Mucosa of stomach (tissue), 1 donor: ENCODE results near the gene HS6ST3.

ENCODE experiments used
- H3K27me3 ChIP-seq: one replicate; pipeline ENCODE4 v1.7.0; 2013; ENCODE audit warnings: mild to moderate bottlenecking, low read length; ENCODE audit not compliant: control insufficient read depth, insufficient read depth
- H3K36me3 ChIP-seq: one replicate; pipeline ENCODE4 v1.7.0; 2013; ENCODE audit warnings: low read length; ENCODE audit not compliant: control insufficient read depth, insufficient read depth
- H3K4me1 ChIP-seq: one replicate; pipeline ENCODE4 v1.7.0; 2013; ENCODE audit warnings: mild to moderate bottlenecking, low read length; ENCODE audit not compliant: control insufficient read depth, insufficient read depth
- H3K4me3 ChIP-seq: one replicate; pipeline ENCODE4 v1.7.0; 2013; ENCODE audit warnings: low read length
- H3K9ac ChIP-seq: one replicate; pipeline ENCODE4 v1.7.0; 2013; ENCODE audit warnings: mild to moderate bottlenecking, low read length, moderate library complexity
- H3K9me3 ChIP-seq: one replicate; pipeline ENCODE4 v1.7.0; 2013; ENCODE audit warnings: mild to moderate bottlenecking, low read length, moderate library complexity; ENCODE audit not compliant: control insufficient read depth
- donor health status: Pancreatic carcinoma.

Gene HS6ST3

GRCh38 chr13:96780105-96780504 lies 690.2 kb downstream of the HS6ST3 start:
- Histone ChIP-seq H3K9me3 (no peaks in the 10 kb centered on the region), H3K36me3 (no peaks in the 10 kb centered on the region), H3K27me3 (no peaks in the 10 kb centered on the region), H3K4me3 (no peak overlapping the region), H3K4me1 (no peaks in the 10 kb centered on the region), H3K9ac (no peak overlapping the region)

GRCh38 chr13:96781141-96781540 lies 691.2 kb downstream of the HS6ST3 start:
- Histone ChIP-seq H3K9ac (no peak overlapping the region), H3K4me3 (no peak overlapping the region), H3K36me3 (no peaks in the 10 kb centered on the region), H3K4me1 (no peaks in the 10 kb centered on the region), H3K27me3 (no peaks in the 10 kb centered on the region), H3K9me3 (no peaks in the 10 kb centered on the region)

GRCh38 chr13:96782186-96782585 lies 692.3 kb downstream of the HS6ST3 start:
- Histone ChIP-seq H3K9me3 (no peaks in the 10 kb centered on the region), H3K36me3 (no peaks in the 10 kb centered on the region), H3K4me1 (no peaks in the 10 kb centered on the region), H3K4me3 (no peak overlapping the region), H3K9ac (no peak overlapping the region), H3K27me3 (no peaks in the 10 kb centered on the region)

GRCh38 chr13:96783057-96783456 lies 693.1 kb downstream of the HS6ST3 start:
- Histone ChIP-seq H3K9ac (no peak overlapping the region), H3K9me3 (no peaks in the 10 kb centered on the region), H3K4me3 (no peak overlapping the region), H3K4me1 (no peaks in the 10 kb centered on the region), H3K27me3 (no peaks in the 10 kb centered on the region), H3K36me3 (no peaks in the 10 kb centered on the region)

GRCh38 chr13:96783511-96783910 lies 693.6 kb downstream of the HS6ST3 start:
- no peaks in the 10 kb centered on the region for H3K27me3 ChIP-seq
- H3K36me3 ChIP-seq = no peaks in the 10 kb centered on the region
- H3K4me3 ChIP-seq = no peak overlapping the region

GRCh38 chr13:96785986-96786385 lies 696.1 kb downstream of the HS6ST3 start:
- Histone ChIP-seq H3K4me3 (no peak overlapping the region), H3K36me3 (no peaks in the 10 kb centered on the region), H3K27me3 (no peaks in the 10 kb centered on the region), H3K4me1 (no peaks in the 10 kb centered on the region), H3K9me3 (no peaks in the 10 kb centered on the region), H3K9ac (no peak overlapping the region)

More at GRCh38 chr13:96783511-96783910, 693.6 kb downstream of the HS6ST3 start:
- no peaks in the 10 kb centered on the region for H3K4me1 ChIP-seq
- H3K9ac ChIP-seq = no peak overlapping the region
- H3K9me3 ChIP-seq = no peaks in the 10 kb centered on the region

GRCh38 chr13:96792188-96792587 lies 702.3 kb downstream of the HS6ST3 start:
- no peaks in the 10 kb centered on the region for H3K27me3 ChIP-seq
- H3K36me3 ChIP-seq = no peaks in the 10 kb centered on the region
- no peaks in the 10 kb centered on the region for H3K9me3 ChIP-seq
- H3K9ac ChIP-seq = no peak overlapping the region
- no peak overlapping the region for H3K4me3 ChIP-seq
- H3K4me1 ChIP-seq = no peaks in the 10 kb centered on the region

- Histone ChIP-seq H3K27me3 (no peaks in the 10 kb centered on the region), H3K4me3 (no peak overlapping the region), H3K9me3 (no peaks in the 10 kb centered on the region), H3K4me1 (no peaks in the 10 kb centered on the region), H3K9ac (no peak overlapping the region), H3K36me3 (no peaks in the 10 kb centered on the region)
These were observed 703.0 kb downstream of the HS6ST3 start for GRCh38 chr13:96792736-96793403.

- Histone ChIP-seq H3K4me1 (no peaks in the 10 kb centered on the region), H3K36me3 (no peaks in the 10 kb centered on the region), H3K27me3 (no peaks in the 10 kb centered on the region), H3K9me3 (no peaks in the 10 kb centered on the region), H3K4me3 (no peak overlapping the region), H3K9ac (no peak overlapping the region)
These were observed 703.5 kb downstream of the HS6ST3 start for GRCh38 chr13:96793404-96793755.

- no peak overlapping the region for H3K9ac ChIP-seq
- no peaks in the 10 kb centered on the region for H3K4me1 ChIP-seq
- H3K4me3 ChIP-seq = no peak overlapping the region
- H3K36me3 ChIP-seq = no peaks in the 10 kb centered on the region
- H3K9me3 ChIP-seq = no peaks in the 10 kb centered on the region
- no peaks in the 10 kb centered on the region for H3K27me3 ChIP-seq
These were observed 704.8 kb downstream of the HS6ST3 start for GRCh38 chr13:96794669-96795068.

GRCh38 chr13:96795670-96796069 lies 705.8 kb downstream of the HS6ST3 start:
- Histone ChIP-seq H3K27me3 (no peaks in the 10 kb centered on the region), H3K4me1 (no peaks in the 10 kb centered on the region), H3K4me3 (no peak overlapping the region), H3K9me3 (no peaks in the 10 kb centered on the region), H3K36me3 (no peaks in the 10 kb centered on the region), H3K9ac (no peak overlapping the region)

GRCh38 chr13:96796091-96796633 lies 706.3 kb downstream of the HS6ST3 start:
- Histone ChIP-seq H3K36me3 (no peaks in the 10 kb centered on the region), H3K9ac (no peak overlapping the region), H3K27me3 (no peaks in the 10 kb centered on the region), H3K4me3 (no peak overlapping the region), H3K4me1 (no peaks in the 10 kb centered on the region), H3K9me3 (no peaks in the 10 kb centered on the region)

- Histone ChIP-seq H3K4me1 (no peaks in the 10 kb centered on the region), H3K36me3 (no peaks in the 10 kb centered on the region), H3K4me3 (no peak overlapping the region), H3K9me3 (no peaks in the 10 kb centered on the region), H3K9ac (no peak overlapping the region), H3K27me3 (no peaks in the 10 kb centered on the region)
These were observed 707.2 kb downstream of the HS6ST3 start for GRCh38 chr13:96797136-96797535.
